IMR-90 (cell line): ENCODE measurements around the gene FAHD1. TPM values are rescaled to one million over a fixed set of nuclear protein-coding genes. Genes with fewer than 3 reads are reported as not detected.

Source experiments
- ATAC-seq: fragments of 200-7000 bp; cut with Tn5 transposase; 2 replicates; pipeline ENCODE4 v1.9.1; 2020; ENCODE audit warnings: low read depth, mild to moderate bottlenecking, moderate library complexity
- BruUV-seq: library from RNA; stranded (reverse); fragments of 400-500 nt; replicated peaks from 2 replicates; lab custom pipeline; 2021; lab: Mats Ljungman, UMichigan
- CTCF ChIA-PET: fragments of 300-600 bp; formaldehyde crosslinking; extraction: SDS; loops from one replicate; lab custom pipeline; 2021; ENCODE audit warnings: antibody characterized with exemption; lab: Yijun Ruan, JAX
- POLR2A ChIA-PET: fragments of 300-600 bp; sonication (Branson Sonifier 250); formaldehyde crosslinking; loops from one replicate; lab custom pipeline; 2022; ENCODE audit warnings: antibody characterized with exemption; ENCODE audit not compliant: unreplicated experiment; lab: Charles Lee
- DNase-seq: peaks from one replicate; pipeline ENCODE4 v3.0.0; 2013
- H2AFZ ChIP-seq: replicated peaks from 2 replicates; pipeline ENCODE3; 2013; ENCODE audit warnings: low read length, mild to moderate bottlenecking; ENCODE audit not compliant: poor library complexity
- H2AK5ac ChIP-seq: 2 replicates; pipeline ENCODE4 v1.6.1; 2013; ENCODE audit warnings: low read depth, low read length, inconsistent platforms
- H2AK9ac ChIP-seq: replicated peaks from 2 replicates; pipeline ENCODE3; 2013; ENCODE audit warnings: mild to moderate bottlenecking, low read depth, low read length, moderate library complexity; ENCODE audit not compliant: poor library complexity
- H2BK120ac ChIP-seq: 2 replicates; pipeline ENCODE4 v1.6.1; 2013; ENCODE audit warnings: low read depth, low read length, inconsistent platforms
- H2BK15ac ChIP-seq: 3 replicates; pipeline ENCODE4 v1.6.1; 2013; ENCODE audit warnings: low read depth, low read length, inconsistent platforms
- H2BK20ac ChIP-seq: 2 replicates; pipeline ENCODE4 v1.6.1; 2013; ENCODE audit warnings: low read depth, mild to moderate bottlenecking, inconsistent platforms, low read length, moderate library complexity
- H2BK5ac ChIP-seq: 2 replicates; pipeline ENCODE4 v1.6.1; 2013; ENCODE audit warnings: mild to moderate bottlenecking, low read depth, low read length, inconsistent platforms; ENCODE audit not compliant: poor library complexity, severe bottlenecking
- H3K14ac ChIP-seq: replicated peaks from 2 replicates; pipeline ENCODE4 v1.6.1; 2013; ENCODE audit warnings: low read depth, low read length, inconsistent platforms
- H3K18ac ChIP-seq: 2 replicates; pipeline ENCODE4 v1.6.1; 2013; ENCODE audit warnings: low read depth, low read length, control low read depth
- H3K23ac ChIP-seq: 2 replicates; pipeline ENCODE4 v1.6.1; 2013; ENCODE audit warnings: low read depth, low read length, inconsistent platforms
- H3K27ac ChIP-seq: 2 replicates; pipeline ENCODE4 v1.5.1; 2013; ENCODE audit warnings: mild to moderate bottlenecking, control low read depth, low read length; ENCODE audit not compliant: insufficient read depth
- H3K27me3 ChIP-seq: 2 replicates; pipeline ENCODE4 v1.6.1; 2013; ENCODE audit warnings: low read length; ENCODE audit not compliant: control insufficient read depth, insufficient read depth
- H3K36me3 ChIP-seq: 2 replicates; pipeline ENCODE4 v1.6.1; 2013; ENCODE audit warnings: low read length, mixed read lengths; ENCODE audit not compliant: control insufficient read depth, insufficient read depth
- H3K4ac ChIP-seq: 2 replicates; pipeline ENCODE4 v1.6.1; 2013; ENCODE audit warnings: low read depth, low read length, inconsistent platforms
- H3K4me1 ChIP-seq: 2 replicates; pipeline ENCODE4 v1.6.1; 2013; ENCODE audit warnings: low read length, mixed read lengths; ENCODE audit not compliant: control insufficient read depth, insufficient read depth
- H3K4me2 ChIP-seq: 2 replicates; pipeline ENCODE4 v1.6.1; 2013; ENCODE audit warnings: low read depth, mild to moderate bottlenecking, control low read depth, low read length, moderate library complexity
- H3K4me3 ChIP-seq: 2 replicates; pipeline ENCODE4 v1.5.1; 2013; ENCODE audit warnings: low read depth, mild to moderate bottlenecking, control low read depth, low read length, moderate library complexity; ENCODE audit not compliant: insufficient read depth
- H3K56ac ChIP-seq: 2 replicates; pipeline ENCODE4 v1.6.1; 2013; ENCODE audit warnings: low read length, inconsistent platforms; ENCODE audit not compliant: insufficient read depth; ENCODE audit errors: extremely low read depth
- H3K79me1 ChIP-seq, 2 experiments: 2 replicates each; pipeline ENCODE4 v1.6.1; 2013; ENCODE audit warnings: low read length in 2 of 2, inconsistent platforms in 1 of 2, low read depth in 1 of 2
- H3K9ac ChIP-seq: 2 replicates; pipeline ENCODE4 v1.6.1; 2013; ENCODE audit warnings: low read depth, low read length, control low read depth
- H3K9me1 ChIP-seq: 2 replicates; pipeline ENCODE4 v1.6.1; 2013; ENCODE audit warnings: low read length, inconsistent platforms; ENCODE audit not compliant: insufficient read depth
- H3K9me3 ChIP-seq: 2 replicates; pipeline ENCODE4 v1.6.1; 2013; ENCODE audit warnings: low read length; ENCODE audit not compliant: control insufficient read depth, insufficient read depth
- H4K20me1 ChIP-seq: 2 replicates; pipeline ENCODE4 v1.6.1; 2013; ENCODE audit warnings: low read length, inconsistent platforms; ENCODE audit not compliant: insufficient read depth
- H4K5ac ChIP-seq: 2 replicates; pipeline ENCODE4 v1.6.1; 2013; ENCODE audit warnings: mild to moderate bottlenecking, low read depth, low read length, control low read depth
- H4K8ac ChIP-seq, 2 experiments: 2 replicates each; pipeline ENCODE4 v1.6.1; 2013; ENCODE audit warnings: low read depth in 2 of 2, low read length in 2 of 2, control low read depth in 1 of 2, inconsistent platforms in 1 of 2
- H4K91ac ChIP-seq: 2 replicates; pipeline ENCODE4 v1.6.1; 2013; ENCODE audit warnings: low read depth, low read length, inconsistent platforms; ENCODE audit not compliant: insufficient read depth
- BHLHE40 ChIP-seq: fragments of 150-350 bp; IDR thresholded peaks from 2 replicates; pipeline ENCODE4 v1.6.1; 2016; ENCODE audit warnings: mild to moderate bottlenecking, low read depth, low read length
- CEBPB ChIP-seq: IDR thresholded peaks from 2 replicates; pipeline ENCODE4 v1.6.1; 2012; ENCODE audit warnings: low read depth, low read length, improper control_type of control experiment
- CHD1 ChIP-seq: IDR thresholded peaks from 2 replicates; pipeline ENCODE4 v1.6.1; 2012; ENCODE audit warnings: low read depth, low read length, improper control_type of control experiment
- FOS ChIP-seq: fragments of 150-350 bp; IDR thresholded peaks from 2 replicates; pipeline ENCODE4 v1.6.1; 2016; ENCODE audit warnings: low read depth, low read length
- MAFK ChIP-seq: IDR thresholded peaks from 2 replicates; pipeline ENCODE4 v1.6.1; 2012; ENCODE audit warnings: low read depth, low read length, improper control_type of control experiment
- MAZ ChIP-seq: IDR thresholded peaks from 2 replicates; pipeline ENCODE4 v1.6.1; 2012; ENCODE audit warnings: low read depth, mild to moderate bottlenecking, low read length, improper control_type of control experiment, moderate library complexity, borderline replicate concordance
- MXI1 ChIP-seq: IDR thresholded peaks from 2 replicates; pipeline ENCODE4 v1.6.1; 2012; ENCODE audit warnings: low read depth, mild to moderate bottlenecking, low read length, moderate library complexity, borderline replicate concordance
- NFE2L2 ChIP-seq: fragments of 150-350 bp; IDR thresholded peaks from 2 replicates; pipeline ENCODE4 v1.6.1; 2016; ENCODE audit warnings: low read depth, mild to moderate bottlenecking, low read length
- POLR2A ChIP-seq: IDR thresholded peaks from 2 replicates; pipeline ENCODE4 v1.6.1; 2012; ENCODE audit warnings: mild to moderate bottlenecking, low read depth, low read length
- RAD21 ChIP-seq: IDR thresholded peaks from 2 replicates; pipeline ENCODE4 v1.6.1; 2012; ENCODE audit warnings: low read length, improper control_type of control experiment
- RCOR1 ChIP-seq: IDR thresholded peaks from 2 replicates; pipeline ENCODE4 v1.6.1; 2012; ENCODE audit warnings: mild to moderate bottlenecking, low read length, improper control_type of control experiment; ENCODE audit not compliant: insufficient replicate concordance
- RFX5 ChIP-seq: IDR thresholded peaks from 2 replicates; pipeline ENCODE4 v1.8.0; 2012; ENCODE audit warnings: low read depth, mild to moderate bottlenecking, low read length, moderate library complexity
- SMC3 ChIP-seq: fragments of 150-350 bp; IDR thresholded peaks from 2 replicates; pipeline ENCODE4 v1.6.1; 2016; ENCODE audit warnings: low read depth, mild to moderate bottlenecking, antibody characterized with exemption, low read length, moderate library complexity
- WGBS, 2 experiments: methylation state at CpG; one replicate each; pipeline versions ENCODE4 v1.1.5 to v1.1.7; 2013; ENCODE audit warnings: missing lambda C conversion rate in 2 of 2; ENCODE audit not compliant: insufficient read length in 1 of 2; ENCODE audit errors: extremely low coverage in 2 of 2; 5-methylcytosine and 5-hydroxymethylcytosine counted together
- dilution Hi-C: fragments of 300-500 bp; cut with HindIII; formaldehyde crosslinking; loops from one replicate; pipeline ENCODE4 v1.14.3; 2018; ENCODE audit warnings: low sequenced_read_pairs; ENCODE audit not compliant: unreplicated experiment
- in situ Hi-C: fragments of 300-500 bp; cut with MboI; formaldehyde crosslinking; loops from 3 replicates; pipeline ENCODE4 v1.14.3; 2019; ENCODE audit warnings: low sequenced_read_pairs, inconsistent platforms, mixed read lengths
- intact Hi-C: fragments of 100-400 bp; cut with micrococcal nuclease; formaldehyde crosslinking; loops from 2 replicates; pipeline ENCODE4 v1.10.0; 2022
- polyA plus RNA-seq, 3 experiments: library from polyadenylated mRNA; depleted of rRNA; stranded (reverse); fragments of >200 nt; gene quantifications; 2 replicates each; pipeline ENCODE4 v1.2.3, GENCODE V29; 2012; ENCODE audit warnings: low replicate concordance in 1 of 3
- total RNA-seq: library from RNA; depleted of rRNA; stranded (reverse); fragments of >200 nt; gene quantifications from 2 replicates; pipeline ENCODE4 v1.2.3, GENCODE V29; 2012
- TF ChIP-seq, protein P1 (sequence below): fragments of 150-350 bp; IDR thresholded peaks from 2 replicates; pipeline ENCODE4 v1.6.1; 2016; ENCODE audit warnings: low read depth, mild to moderate bottlenecking, low read length, moderate library complexity, borderline replicate concordance
- TF ChIP-seq, protein P2 (sequence below): conservative IDR thresholded peaks from 2 replicates; pipeline ENCODE4 v1.5.1; 2012; ENCODE audit warnings: mild to moderate bottlenecking, low read depth, low read length, improper control_type of control experiment

Gene FAHD1
- total and polyA plus RNA-seq, 2 of the 4 experiments (the other 2 are of a cell fraction), result 65.3 to 85.9 TPM

DNA sequence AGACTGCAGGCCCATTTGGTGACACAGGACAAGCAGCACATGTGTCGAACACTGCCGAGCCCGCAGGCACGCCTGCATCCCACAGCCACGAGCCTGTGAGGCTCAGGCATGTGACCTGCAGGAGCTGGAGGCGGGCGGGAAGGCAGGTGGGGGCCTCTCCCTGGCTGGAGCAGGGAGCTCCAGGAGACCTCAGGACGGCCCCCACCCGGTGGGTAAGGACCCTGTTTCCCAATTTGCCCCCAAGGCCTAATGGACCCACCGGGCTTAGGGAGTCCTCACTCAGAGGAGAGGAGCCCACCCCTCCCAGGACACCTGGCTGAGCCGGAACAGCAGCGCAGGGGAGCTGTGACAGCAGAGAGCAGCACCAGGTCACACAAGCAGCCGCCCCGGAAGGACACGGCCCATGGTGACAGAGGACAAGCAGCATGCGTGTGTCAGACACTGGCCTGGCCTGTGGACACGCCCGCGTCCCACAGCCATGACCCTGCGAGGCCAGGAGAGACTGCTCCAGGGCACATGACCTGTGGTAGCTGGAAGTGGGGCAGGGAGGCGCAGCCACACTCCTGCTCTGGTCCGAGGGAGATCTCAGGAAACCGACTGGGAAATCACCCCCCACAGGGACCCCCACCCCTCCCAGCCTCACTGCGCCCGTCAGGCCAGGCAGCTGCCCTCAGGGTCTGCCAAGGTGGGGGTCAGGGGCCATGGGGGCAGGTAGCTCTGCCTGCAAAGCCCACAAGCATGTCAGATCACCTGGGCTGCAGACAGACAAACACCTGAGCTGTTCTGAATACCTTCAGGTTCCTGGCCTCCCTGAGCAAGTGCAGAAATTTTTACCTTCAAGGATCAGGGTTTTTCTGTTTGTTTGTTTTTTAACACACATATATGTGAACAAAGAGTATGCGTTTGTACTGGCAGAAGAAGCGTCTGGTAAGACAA is 47.0 kb upstream of the FAHD1 start:
- H3K9ac ChIP-seq, result no peak overlapping the region
- in situ Hi-C loops (no loop called here), dilution Hi-C loops (no loop called here), intact Hi-C loops (loop anchor here (5.0 kb wide), 1 partner anchor 47 kb away; the partner anchor contains the start of genes FAHD1 and HAGH)
- no peak overlapping the region for H3K14ac ChIP-seq
- peaks cover 3% of the 10 kb centered on the region; the same call in 1 of the 2 replicates for H3K4me1 ChIP-seq
- no TSS peak for BruUV-seq
- H4K5ac ChIP-seq, result no peak overlapping the region
- peaks cover 22% of the 10 kb centered on the region for H4K20me1 ChIP-seq
- H3K27me3 ChIP-seq, result no peaks in the 10 kb centered on the region
- no peak overlapping the region for H3K23ac ChIP-seq
- CTCF ChIA-PET, result no interaction called here
- no peak for ATAC-seq
- H2BK5ac ChIP-seq, result no peak overlapping the region
- DNase-seq, result no peak
- H3K18ac ChIP-seq, result no peak overlapping the region
- H2BK20ac ChIP-seq, result no peak overlapping the region
- TF ChIP-seq FOS (no peak), CHD1 (no peak), CEBPB (no peak), BHLHE40 (no peak), RFX5 (no peak), MAFK (no peak), POLR2A (no peak), MAZ (no peak), SMC3 (no peak), RAD21 (no peak), MXI1 (no peak), NFE2L2 (no peak), RCOR1 (no peak)
- TF ChIP-seq, protein P1, sequence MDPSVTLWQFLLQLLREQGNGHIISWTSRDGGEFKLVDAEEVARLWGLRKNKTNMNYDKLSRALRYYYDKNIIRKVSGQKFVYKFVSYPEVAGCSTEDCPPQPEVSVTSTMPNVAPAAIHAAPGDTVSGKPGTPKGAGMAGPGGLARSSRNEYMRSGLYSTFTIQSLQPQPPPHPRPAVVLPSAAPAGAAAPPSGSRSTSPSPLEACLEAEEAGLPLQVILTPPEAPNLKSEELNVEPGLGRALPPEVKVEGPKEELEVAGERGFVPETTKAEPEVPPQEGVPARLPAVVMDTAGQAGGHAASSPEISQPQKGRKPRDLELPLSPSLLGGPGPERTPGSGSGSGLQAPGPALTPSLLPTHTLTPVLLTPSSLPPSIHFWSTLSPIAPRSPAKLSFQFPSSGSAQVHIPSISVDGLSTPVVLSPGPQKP, result no peak
- TF ChIP-seq, protein P2, sequence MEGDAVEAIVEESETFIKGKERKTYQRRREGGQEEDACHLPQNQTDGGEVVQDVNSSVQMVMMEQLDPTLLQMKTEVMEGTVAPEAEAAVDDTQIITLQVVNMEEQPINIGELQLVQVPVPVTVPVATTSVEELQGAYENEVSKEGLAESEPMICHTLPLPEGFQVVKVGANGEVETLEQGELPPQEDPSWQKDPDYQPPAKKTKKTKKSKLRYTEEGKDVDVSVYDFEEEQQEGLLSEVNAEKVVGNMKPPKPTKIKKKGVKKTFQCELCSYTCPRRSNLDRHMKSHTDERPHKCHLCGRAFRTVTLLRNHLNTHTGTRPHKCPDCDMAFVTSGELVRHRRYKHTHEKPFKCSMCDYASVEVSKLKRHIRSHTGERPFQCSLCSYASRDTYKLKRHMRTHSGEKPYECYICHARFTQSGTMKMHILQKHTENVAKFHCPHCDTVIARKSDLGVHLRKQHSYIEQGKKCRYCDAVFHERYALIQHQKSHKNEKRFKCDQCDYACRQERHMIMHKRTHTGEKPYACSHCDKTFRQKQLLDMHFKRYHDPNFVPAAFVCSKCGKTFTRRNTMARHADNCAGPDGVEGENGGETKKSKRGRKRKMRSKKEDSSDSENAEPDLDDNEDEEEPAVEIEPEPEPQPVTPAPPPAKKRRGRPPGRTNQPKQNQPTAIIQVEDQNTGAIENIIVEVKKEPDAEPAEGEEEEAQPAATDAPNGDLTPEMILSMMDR, result no peak
- no peak overlapping the region for H2AK5ac ChIP-seq
- H3K4ac ChIP-seq, result no peak overlapping the region
- H2AFZ ChIP-seq, result no peak overlapping the region
- peaks cover 7% of the 10 kb centered on the region; the same call in 1 of the 2 replicates for H3K9me1 ChIP-seq
- no peak overlapping the region for H3K56ac ChIP-seq
- no peak overlapping the region for H2BK120ac ChIP-seq
- peaks cover 32% of the 10 kb centered on the region for H3K36me3 ChIP-seq
- H2AK9ac ChIP-seq, result peak overlapping the region; percentile 42
- H3K4me2 ChIP-seq, result no peak overlapping the region
- no peaks in the 10 kb centered on the region for H3K9me3 ChIP-seq
- POLR2A ChIA-PET, result no interaction called here
- H4K8ac ChIP-seq, result no peak overlapping the region
- no peak overlapping the region for H4K91ac ChIP-seq
- H3K4me3 ChIP-seq, result no peak overlapping the region
- H2BK15ac ChIP-seq, result no peak overlapping the region
- 90% methylated on average over 9 of the region's 27 CpGs; no CpG with 5 or more reads in 1 of the 2 experiments for WGBS, 2 experiments
- peaks cover 12 to 56% of the 10 kb centered on the region in 2 experiments for H3K79me1 ChIP-seq
- no peak overlapping the region for H3K27ac ChIP-seq
